GM12873 (cell line): ENCODE measurements around the gene PTPRJ.

Source experiments
- CTCF ChIP-seq: IDR thresholded peaks from 2 replicates; pipeline ENCODE4 v1.5.1; 2012; ENCODE audit warnings: low read depth, mild to moderate bottlenecking, moderate library complexity, low read length, control low read depth; ENCODE audit not compliant: insufficient read depth; ENCODE audit errors: missing control alignments

Gene PTPRJ

DNA sequence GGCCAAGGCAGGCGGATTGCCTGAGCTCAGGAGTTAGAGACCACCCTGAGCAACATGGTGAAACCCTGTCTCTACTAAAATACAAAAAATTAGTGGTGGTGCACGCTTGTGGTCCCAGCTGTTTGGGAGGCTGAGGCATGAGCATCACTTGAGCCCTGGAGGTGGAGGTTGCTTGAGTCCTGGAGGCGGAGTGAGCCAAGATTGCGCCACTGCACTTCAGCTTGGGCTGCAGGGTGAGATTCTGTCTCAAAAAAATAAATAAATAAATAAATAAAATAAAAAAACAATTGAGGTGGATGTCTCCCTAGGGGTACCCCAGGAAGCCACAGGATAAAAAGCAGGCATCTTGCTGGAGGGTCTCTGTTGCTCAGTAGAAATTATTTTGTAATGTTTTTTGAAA is 14.1 kb downstream of the PTPRJ start:
- TF ChIP-seq CTCF: no peak

DNA sequence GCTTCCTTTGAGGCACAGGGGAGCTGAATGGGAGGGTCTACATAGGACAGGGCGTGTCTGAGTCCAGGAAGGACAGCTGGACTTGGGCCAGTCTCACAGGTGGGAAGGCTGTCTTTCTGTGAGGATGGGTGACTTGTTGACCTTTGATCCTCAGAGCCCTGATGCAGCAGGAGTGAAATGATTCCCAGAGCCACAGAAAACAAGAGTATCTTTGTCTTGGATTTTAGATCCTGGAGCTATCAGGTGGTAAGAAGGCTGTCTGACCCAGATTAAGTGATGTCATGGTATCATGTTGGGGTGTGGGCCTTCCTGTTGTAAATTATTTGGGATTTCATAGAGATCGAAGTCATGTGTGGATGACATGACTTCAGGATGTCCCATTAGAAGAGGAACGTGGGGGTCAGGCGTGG is 15.0 kb downstream of the PTPRJ start:
- no peak for TF ChIP-seq CTCF

DNA sequence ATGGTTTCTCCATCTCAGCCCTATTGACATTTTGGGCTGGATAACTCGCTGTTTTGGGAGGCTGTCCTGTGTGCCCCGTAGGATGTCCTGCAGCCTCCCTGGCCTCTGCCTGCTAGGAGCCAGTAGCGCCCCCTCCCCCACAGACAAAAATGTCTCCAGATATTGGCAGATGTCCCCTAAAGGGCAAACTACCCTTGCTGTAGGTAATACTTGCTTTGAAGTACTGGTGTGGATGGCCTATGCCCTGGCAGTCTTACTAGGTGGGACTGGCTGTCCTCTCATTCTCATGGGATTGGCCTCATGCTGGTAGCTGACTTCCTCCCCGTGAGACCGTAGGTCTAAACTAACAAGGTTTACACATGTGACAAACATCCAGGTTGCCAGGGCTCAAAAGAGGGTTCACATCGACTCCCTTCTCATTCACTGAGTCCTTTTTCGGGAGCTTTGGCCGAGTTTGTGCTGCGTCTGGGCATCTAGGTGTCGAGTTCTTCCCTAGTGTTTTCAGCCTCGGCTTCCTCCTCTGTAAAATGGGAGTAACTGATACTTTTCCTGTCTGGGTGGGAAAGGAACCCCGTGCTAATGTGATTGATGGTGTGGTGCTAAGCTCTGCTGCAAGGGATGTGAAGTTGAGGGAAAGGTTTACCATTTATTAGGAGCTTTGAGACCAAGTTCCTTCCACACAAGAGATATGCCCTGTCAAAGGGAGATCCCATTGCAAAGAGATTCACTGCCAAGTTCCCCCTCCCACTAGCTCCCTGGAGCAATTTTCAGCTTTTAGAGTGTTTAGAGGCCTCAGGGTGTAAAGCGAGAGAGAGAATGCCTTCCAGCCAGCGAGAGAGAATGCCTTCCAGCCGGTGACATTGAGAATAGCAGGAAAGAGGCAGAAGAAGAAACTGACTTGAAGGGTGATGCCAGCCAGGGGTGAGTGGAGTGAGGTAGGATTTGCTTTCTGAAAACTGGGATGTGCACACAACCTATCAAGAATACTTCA is 17.0 kb downstream of the PTPRJ start:
- TF ChIP-seq CTCF: no peak

GRCh38 chr11:47998345-47998732 is 18.0 kb downstream of the PTPRJ start:
- TF ChIP-seq CTCF: no peak

DNA sequence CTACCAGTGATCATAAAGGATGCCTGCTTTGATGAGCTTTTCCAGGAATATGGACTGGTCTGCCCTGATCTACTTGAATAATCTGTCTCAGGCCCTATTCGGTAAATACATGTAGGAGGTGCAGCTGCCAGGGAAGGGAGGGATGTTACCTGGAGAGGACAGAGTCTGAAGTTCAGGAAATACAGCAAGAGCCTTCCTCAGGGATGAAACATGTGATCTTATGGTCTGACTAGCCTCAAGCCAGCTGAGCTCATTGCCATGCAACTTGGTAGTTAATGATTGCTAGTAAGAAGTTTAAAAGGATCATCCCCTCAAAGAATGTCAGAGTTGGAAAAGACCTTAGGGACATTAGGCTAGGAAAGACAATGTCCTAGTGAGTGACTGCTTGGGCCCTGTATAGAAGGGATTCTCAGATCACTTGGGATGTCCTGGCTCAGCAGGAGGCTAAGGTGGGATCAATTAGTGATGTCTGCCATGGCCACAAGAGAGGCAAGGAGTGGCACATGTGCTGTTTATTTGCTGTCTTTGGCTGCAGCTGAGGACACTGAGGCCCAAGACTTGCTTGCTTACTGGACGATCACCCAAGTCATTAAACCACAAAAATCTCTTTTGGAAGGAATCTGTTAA is 18.5 kb downstream of the PTPRJ start:
- TF ChIP-seq CTCF: no peak

DNA sequence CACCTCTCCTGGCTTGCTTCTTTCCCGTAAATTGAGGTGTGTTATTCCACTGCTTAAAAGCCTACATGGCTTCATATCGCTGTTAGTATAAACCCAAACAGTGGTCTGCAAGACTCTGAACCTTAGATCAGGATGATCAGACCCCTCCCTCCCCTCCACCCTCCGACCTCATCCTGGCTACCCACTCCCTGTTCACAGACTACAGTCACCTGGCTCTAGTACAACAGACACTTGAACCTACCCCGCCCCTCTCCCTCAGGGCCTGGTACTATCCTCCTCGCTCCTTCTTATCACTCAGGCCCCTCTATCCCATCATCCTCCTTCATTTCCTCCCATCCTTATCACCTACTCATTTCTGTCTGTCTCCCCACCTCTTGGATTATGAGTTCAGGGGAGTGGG is 20.1 kb downstream of the PTPRJ start:
- no peak for TF ChIP-seq CTCF

DNA sequence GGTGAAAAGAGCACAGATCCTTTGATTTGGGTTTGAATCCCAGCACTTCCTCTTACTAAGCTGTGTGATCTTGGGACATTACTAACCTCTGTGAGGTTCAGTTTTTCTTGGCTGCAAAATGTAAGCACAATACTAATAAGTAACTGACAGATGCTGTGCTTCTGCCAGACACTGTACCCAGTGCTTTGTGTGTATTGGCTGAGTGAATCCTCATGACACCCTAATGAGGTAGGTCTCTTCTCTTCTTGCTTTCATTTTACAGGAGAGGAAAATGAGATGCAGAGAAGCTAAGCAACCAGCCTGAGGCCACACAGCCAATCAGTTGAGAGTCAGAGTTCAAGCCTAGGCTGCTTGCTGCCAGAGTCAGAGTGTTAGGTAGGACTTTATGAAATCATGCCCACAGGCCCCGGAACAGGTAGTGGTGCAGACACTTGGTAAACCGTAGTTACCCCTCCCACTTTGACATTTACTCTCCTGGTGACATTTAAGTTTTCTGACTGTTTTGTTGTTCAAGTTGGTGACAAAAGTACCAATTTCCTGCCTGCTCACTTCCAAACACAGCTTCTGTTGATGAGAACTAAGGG is 21.2 kb downstream of the PTPRJ start:
- no peak for TF ChIP-seq CTCF
